ENCODE data around the gene TTC39C.

The TTC39C gene

DNA sequence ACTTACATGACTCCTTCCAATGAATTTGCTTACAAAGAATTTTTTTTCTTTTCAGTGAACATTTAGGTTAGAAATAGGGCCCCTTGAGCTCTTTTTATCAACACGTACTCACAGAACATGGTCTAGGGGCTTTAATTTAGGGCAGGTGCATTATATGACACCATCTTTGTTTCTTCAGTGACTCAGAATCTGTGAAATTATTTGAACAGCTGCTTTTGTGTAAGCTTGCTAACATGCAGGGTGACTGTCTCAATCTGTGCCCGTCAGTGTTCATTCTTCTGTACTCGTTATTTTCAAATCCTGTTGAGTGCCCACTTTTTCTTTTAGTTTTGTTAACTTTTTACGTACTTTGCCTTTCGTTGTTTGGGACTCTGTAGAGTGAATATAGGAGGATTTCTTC is 71.5 kb downstream of the TTC39C start:
- TF ChIP-seq CREB1 (IDR thresholded peaks at IDR 0.05; ENCODE audit: low read depth) (no peak), TEAD4 (IDR thresholded peaks at IDR 0.05) (no peak), TCF12 (IDR thresholded peaks at IDR 0.05; ENCODE audit: low read depth) (no peak), ZBTB7A (IDR thresholded peaks at IDR 0.05; ENCODE audit: low read depth) (no peak), RAD21 (IDR thresholded peaks at IDR 0.05; ENCODE audit: low read depth) (no peak), TAF1 (IDR thresholded peaks at IDR 0.05; ENCODE audit: low read depth) (no peak), NFIC (IDR thresholded peaks at IDR 0.05) (no peak), FOXM1 (IDR thresholded peaks at IDR 0.05; ENCODE audit: borderline replicate concordance, low read depth) (no peak), EGR1 (IDR thresholded peaks at IDR 0.05) (no peak), CEBPB (IDR thresholded peaks at IDR 0.05) (no peak), EP300 (IDR thresholded peaks at IDR 0.05; ENCODE audit: borderline replicate concordance) (no peak), YY1 (IDR thresholded peaks at IDR 0.05; ENCODE audit: low read depth) (no peak)
- TF ChIP-seq, protein P1, sequence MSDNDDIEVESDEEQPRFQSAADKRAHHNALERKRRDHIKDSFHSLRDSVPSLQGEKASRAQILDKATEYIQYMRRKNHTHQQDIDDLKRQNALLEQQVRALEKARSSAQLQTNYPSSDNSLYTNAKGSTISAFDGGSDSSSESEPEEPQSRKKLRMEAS (IDR thresholded peaks at IDR 0.05) = no peak
- TF ChIP-seq, protein P2, sequence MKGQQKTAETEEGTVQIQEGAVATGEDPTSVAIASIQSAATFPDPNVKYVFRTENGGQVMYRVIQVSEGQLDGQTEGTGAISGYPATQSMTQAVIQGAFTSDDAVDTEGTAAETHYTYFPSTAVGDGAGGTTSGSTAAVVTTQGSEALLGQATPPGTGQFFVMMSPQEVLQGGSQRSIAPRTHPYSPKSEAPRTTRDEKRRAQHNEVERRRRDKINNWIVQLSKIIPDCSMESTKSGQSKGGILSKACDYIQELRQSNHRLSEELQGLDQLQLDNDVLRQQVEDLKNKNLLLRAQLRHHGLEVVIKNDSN (IDR thresholded peaks at IDR 0.05) = no peak
- TF ChIP-seq, protein P3, sequence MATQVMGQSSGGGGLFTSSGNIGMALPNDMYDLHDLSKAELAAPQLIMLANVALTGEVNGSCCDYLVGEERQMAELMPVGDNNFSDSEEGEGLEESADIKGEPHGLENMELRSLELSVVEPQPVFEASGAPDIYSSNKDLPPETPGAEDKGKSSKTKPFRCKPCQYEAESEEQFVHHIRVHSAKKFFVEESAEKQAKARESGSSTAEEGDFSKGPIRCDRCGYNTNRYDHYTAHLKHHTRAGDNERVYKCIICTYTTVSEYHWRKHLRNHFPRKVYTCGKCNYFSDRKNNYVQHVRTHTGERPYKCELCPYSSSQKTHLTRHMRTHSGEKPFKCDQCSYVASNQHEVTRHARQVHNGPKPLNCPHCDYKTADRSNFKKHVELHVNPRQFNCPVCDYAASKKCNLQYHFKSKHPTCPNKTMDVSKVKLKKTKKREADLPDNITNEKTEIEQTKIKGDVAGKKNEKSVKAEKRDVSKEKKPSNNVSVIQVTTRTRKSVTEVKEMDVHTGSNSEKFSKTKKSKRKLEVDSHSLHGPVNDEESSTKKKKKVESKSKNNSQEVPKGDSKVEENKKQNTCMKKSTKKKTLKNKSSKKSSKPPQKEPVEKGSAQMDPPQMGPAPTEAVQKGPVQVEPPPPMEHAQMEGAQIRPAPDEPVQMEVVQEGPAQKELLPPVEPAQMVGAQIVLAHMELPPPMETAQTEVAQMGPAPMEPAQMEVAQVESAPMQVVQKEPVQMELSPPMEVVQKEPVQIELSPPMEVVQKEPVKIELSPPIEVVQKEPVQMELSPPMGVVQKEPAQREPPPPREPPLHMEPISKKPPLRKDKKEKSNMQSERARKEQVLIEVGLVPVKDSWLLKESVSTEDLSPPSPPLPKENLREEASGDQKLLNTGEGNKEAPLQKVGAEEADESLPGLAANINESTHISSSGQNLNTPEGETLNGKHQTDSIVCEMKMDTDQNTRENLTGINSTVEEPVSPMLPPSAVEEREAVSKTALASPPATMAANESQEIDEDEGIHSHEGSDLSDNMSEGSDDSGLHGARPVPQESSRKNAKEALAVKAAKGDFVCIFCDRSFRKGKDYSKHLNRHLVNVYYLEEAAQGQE (IDR thresholded peaks at IDR 0.05; ENCODE audit: low read depth) = no peak

DNA sequence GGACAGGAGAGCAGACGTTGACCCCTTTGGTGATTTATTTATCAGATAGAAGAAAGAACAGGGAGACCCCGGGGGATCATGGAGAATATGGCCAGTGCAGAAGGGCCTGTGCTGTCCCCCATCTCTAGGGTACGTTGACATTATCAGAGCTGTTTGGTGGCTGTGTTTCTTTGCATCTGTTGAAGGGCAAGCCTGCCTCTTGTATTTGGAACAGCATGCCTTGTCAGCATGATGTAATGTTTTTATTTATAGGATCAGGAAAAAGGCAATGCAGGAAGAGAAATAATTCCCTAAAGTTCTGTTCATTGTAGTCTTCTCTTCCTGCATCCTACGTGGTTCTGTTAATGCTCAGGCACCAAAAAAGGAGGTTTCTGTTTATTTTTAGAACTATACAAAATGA is 74.5 kb downstream of the TTC39C start:
- no peak for TF ChIP-seq EGR1 (IDR thresholded peaks at IDR 0.05)
- TF ChIP-seq TAF1 (IDR thresholded peaks at IDR 0.05; ENCODE audit: low read depth) = no peak
- no peak for TF ChIP-seq TEAD4 (IDR thresholded peaks at IDR 0.05)
- TF ChIP-seq, protein P2 (IDR thresholded peaks at IDR 0.05) = no peak
- no peak for TF ChIP-seq NFIC (IDR thresholded peaks at IDR 0.05)
- no peak for TF ChIP-seq TCF12 (IDR thresholded peaks at IDR 0.05; ENCODE audit: low read depth)
- no peak for TF ChIP-seq RAD21 (IDR thresholded peaks at IDR 0.05; ENCODE audit: low read depth)
- TF ChIP-seq, protein P3 (IDR thresholded peaks at IDR 0.05; ENCODE audit: low read depth) = no peak

DNA sequence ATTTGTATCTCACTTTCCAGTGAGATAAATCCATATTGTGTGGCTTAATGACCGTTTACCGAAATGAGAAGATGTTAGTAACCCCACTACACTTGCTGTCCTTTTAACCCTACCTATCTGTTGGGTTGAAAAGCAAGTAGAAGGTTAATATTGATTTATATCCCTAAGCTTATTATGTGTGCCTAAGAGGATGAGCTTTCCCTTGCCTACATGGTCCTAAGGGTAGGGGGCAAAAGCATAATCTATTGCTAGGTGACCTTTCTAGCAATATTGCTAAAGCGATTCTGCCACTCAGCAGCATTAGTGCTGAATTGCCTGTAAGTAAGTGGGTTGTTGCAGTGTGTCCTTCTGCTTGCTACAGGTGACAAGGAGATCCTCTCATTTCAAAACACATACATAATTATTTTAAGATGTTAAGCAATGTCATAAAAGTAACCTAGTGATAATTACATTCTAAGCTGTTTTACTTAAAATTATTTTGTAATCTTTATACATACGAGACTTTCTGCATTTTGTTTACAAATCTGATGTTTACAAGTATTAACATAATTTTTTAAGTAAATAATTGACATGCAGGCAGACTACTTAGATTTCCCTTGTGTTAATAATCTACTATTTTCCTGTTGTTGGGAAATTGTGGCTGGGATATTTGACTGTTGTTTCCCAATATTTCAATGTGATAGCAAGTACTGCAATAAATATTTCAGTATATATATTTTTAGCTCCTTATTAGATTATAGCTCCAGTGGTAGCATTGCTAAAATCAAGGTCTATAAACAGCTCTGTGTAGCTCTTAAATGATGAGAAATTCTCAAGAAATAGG is 75.2 kb downstream of the TTC39C start:
- TF ChIP-seq CEBPB (IDR thresholded peaks at IDR 0.05) (no peak), RAD21 (IDR thresholded peaks at IDR 0.05; ENCODE audit: low read depth) (no peak), CREB1 (IDR thresholded peaks at IDR 0.05; ENCODE audit: low read depth) (no peak)

DNA sequence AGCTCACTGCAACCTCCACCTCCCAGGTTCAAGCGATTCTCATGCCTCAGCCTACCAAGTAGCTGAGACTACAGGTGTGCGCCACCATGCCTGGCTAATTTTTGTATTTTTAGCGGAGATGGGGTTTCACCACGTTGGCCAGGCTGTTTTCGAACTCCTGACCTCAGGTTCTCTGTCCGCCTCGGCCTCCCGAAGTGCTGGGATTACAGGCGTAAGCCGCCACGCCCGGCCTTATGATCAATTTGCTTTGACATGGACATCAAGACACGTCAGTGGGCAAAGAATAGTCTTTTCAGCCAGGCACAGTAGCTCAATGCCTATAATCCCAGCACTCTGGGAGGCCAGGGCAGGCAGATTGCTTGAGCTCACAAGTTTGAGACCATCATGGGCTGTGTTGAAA is 76.3 kb downstream of the TTC39C start:
- TF ChIP-seq TEAD4 (IDR thresholded peaks at IDR 0.05) = no peak
- TF ChIP-seq EGR1 (IDR thresholded peaks at IDR 0.05) = no peak
- TF ChIP-seq RAD21 (IDR thresholded peaks at IDR 0.05; ENCODE audit: low read depth) = no peak
- TF ChIP-seq, protein P1 (IDR thresholded peaks at IDR 0.05) = no peak
- TF ChIP-seq ZBTB7A (IDR thresholded peaks at IDR 0.05; ENCODE audit: low read depth) = no peak
- no peak for TF ChIP-seq FOXM1 (IDR thresholded peaks at IDR 0.05; ENCODE audit: borderline replicate concordance, low read depth)
- TF ChIP-seq, protein P3 (IDR thresholded peaks at IDR 0.05; ENCODE audit: low read depth) = no peak

DNA sequence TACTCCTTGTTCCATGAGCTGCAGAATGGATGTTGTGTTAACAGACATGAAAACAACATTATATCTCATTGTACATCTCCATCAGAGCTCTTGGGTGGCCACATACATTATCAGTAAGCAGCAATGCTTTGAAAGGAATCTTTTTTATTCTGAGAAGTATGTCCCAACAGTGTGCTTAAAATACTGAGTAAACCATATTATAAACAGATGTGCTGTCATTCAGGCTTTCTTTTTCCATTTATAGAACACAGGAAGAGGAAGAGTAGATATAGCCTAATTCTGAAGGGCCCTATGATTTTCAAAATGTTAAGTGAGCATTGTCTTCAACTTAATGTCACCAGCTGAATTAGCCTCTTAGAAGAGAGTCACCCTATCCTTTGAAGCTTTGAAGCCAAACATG is 80.0 kb downstream of the TTC39C start:
- TF ChIP-seq RAD21 (IDR thresholded peaks at IDR 0.05; ENCODE audit: low read depth) = no peak
- no peak for TF ChIP-seq NFIC (IDR thresholded peaks at IDR 0.05)
- TF ChIP-seq ZBTB7A (IDR thresholded peaks at IDR 0.05; ENCODE audit: low read depth) = no peak
- TF ChIP-seq, protein P1 (IDR thresholded peaks at IDR 0.05) = no peak
- TF ChIP-seq YY1 (IDR thresholded peaks at IDR 0.05; ENCODE audit: low read depth) = no peak
- no peak for TF ChIP-seq TEAD4 (IDR thresholded peaks at IDR 0.05)
- TF ChIP-seq FOXM1 (IDR thresholded peaks at IDR 0.05; ENCODE audit: borderline replicate concordance, low read depth) = no peak
- TF ChIP-seq, protein P2 (IDR thresholded peaks at IDR 0.05) = no peak
- no peak for TF ChIP-seq TCF12 (IDR thresholded peaks at IDR 0.05; ENCODE audit: low read depth)
- no peak for TF ChIP-seq CREB1 (IDR thresholded peaks at IDR 0.05; ENCODE audit: low read depth)
- TF ChIP-seq EP300 (IDR thresholded peaks at IDR 0.05; ENCODE audit: borderline replicate concordance) = no peak
- no peak for TF ChIP-seq EGR1 (IDR thresholded peaks at IDR 0.05)
- TF ChIP-seq CEBPB (IDR thresholded peaks at IDR 0.05) = no peak
- TF ChIP-seq, protein P3 (IDR thresholded peaks at IDR 0.05; ENCODE audit: low read depth) = no peak
- no peak for TF ChIP-seq TAF1 (IDR thresholded peaks at IDR 0.05; ENCODE audit: low read depth)

Measured in Ishikawa (cell line).